Measurements from ENCODE around the gene SDSL. TPM values are rescaled to one million over a fixed set of nuclear protein-coding genes. Genes with fewer than 3 reads are reported as not detected.

SDSL gene
- total and polyA plus RNA-seq, 10 of the 15 experiments (the other 5 are each of a cell fraction or from before 2014, with no cell fraction given) = 0.18 to 4.4 (median 1.0) TPM

DNA sequence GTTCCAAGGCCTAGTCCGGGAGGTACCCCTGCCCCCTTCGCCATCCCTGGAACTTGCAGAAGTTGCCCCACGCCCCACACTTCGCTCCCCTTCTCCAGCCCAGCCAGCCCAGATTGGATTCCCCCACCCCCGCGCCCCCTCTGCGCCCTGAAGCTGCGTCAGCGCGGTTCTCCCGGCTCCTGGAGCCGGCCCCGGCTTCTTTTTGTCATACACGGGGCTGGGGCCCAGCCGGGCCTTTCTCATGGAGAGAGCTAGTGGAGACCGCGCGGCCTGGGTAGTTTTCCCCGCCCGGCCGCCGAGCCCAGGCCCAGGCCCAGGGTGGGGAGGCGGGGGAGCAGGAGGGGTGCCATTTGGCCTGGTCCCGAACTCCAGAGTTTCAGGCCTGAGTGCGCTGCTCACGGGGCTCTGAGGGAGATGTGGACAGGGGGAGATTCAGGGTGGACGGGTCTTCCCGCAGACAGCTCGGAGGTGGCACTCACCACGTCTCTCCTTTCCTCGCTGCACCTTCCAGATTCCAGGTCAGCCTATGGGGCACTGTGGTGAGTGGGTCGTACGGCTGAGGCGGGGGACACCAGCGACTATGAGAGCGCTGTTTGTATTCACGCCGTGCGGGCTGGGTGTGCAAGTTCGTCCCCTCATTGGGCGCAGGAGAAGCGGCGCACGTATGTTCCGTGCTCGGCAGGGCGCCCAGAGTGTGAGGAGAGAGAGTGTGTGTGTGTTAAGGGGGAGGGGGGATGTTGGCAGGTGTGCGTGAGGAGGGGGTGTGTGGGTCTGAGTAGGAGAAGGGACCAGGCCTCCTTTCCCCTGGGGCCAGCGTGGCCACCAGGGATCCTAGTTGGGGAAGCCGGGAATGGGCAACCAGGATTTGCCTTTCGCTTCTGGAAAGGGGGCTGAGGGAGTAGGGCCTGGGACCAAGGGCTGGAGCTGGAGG lies 50.3 kb downstream of the SDSL start:
- CTCF ChIA-PET = no interaction called here
- Histone ChIP-seq H3K9me3 (replicated peaks; ENCODE audit: control insufficient read depth, insufficient read depth, low read length) (no peaks in the 10 kb centered on the region; the same call in 2 of the 3 replicates), H3K79me2 (ENCODE audit: control insufficient read depth, insufficient read depth, low read length) (no peaks in the 10 kb centered on the region), H3K36me3 (ENCODE audit: control insufficient read depth in 2 of 2, insufficient read depth in 2 of 2, low read length in 1 of 2) (no peaks in the 10 kb centered on the region), H3K27ac (ENCODE audit: control insufficient read depth, insufficient read depth) (no peak overlapping the region), H2AFZ (ENCODE audit: control insufficient read depth, low read depth, low read length) (no peak overlapping the region), H4K20me1 (ENCODE audit: control insufficient read depth, insufficient read depth) (no peaks in the 10 kb centered on the region), H3K27me3 (replicated peaks in 1 of 2; ENCODE audit: control insufficient read depth in 2 of 2, insufficient read depth in 2 of 2, low read length in 1 of 2) (peaks cover 23 to 33% of the 10 kb centered on the region in 2 experiments), H3K9ac (ENCODE audit: control insufficient read depth, insufficient read depth, low read length) (no peak overlapping the region), H3K4me2 (ENCODE audit: control insufficient read depth, insufficient read depth) (no peak overlapping the region), H3K4me1 (ENCODE audit: control insufficient read depth, insufficient read depth, low read length) (no peaks in the 10 kb centered on the region), H3K4me3 (no peak overlapping the region)
- ATAC-seq (no peak), DNase-seq (ENCODE audit: low read depth, low spot score) (no peak), FAIRE-seq (no peak)
- BruUV-seq (replicated peaks) = no TSS peak
- intact Hi-C loops (cut with micrococcal nuclease; ENCODE audit: unreplicated experiment) (no loop called here), in situ Hi-C loops (cut with MboI) (no loop called here)
- RAD21 ChIA-PET (ENCODE audit: unreplicated experiment) = no interaction called here
- SMC1A ChIA-PET (ENCODE audit: uncharacterized antibody, unreplicated experiment) = interaction anchor here (1.2 kb wide), 1 partner anchor 16 kb away, joined by 3 read pairs; no protein-coding TSS in a partner anchor
- POLR2A ChIA-PET = no interaction called here
- WGBS (ENCODE audit: insufficient coverage, insufficient replicate concordance, low lambda C conversion rate, missing lambda C conversion rate) = 49% methylated on average over 38 of the region's 51 CpGs
- no peak for TF ChIP-seq IRF4 (IDR thresholded peaks at IDR 0.05; ENCODE audit: low read depth, low read length)
- TF ChIP-seq SMARCA5 (IDR thresholded peaks at IDR 0.05) = no peak
- TF ChIP-seq LARP7 (IDR thresholded peaks at IDR 0.05) = no peak
- TF ChIP-seq ZNF384 (IDR thresholded peaks at IDR 0.05; ENCODE audit: borderline replicate concordance, low read depth, low read length) = no peak
- no peak for TF ChIP-seq GATAD2B (conservative IDR thresholded peaks at IDR 0.05; ENCODE audit: low read depth)
- TF ChIP-seq, protein P1, sequence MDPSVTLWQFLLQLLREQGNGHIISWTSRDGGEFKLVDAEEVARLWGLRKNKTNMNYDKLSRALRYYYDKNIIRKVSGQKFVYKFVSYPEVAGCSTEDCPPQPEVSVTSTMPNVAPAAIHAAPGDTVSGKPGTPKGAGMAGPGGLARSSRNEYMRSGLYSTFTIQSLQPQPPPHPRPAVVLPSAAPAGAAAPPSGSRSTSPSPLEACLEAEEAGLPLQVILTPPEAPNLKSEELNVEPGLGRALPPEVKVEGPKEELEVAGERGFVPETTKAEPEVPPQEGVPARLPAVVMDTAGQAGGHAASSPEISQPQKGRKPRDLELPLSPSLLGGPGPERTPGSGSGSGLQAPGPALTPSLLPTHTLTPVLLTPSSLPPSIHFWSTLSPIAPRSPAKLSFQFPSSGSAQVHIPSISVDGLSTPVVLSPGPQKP (IDR thresholded peaks at IDR 0.05; ENCODE audit: low read depth, low read length) = no peak
- TF ChIP-seq ETV6 (conservative IDR thresholded peaks at IDR 0.05 in 1 of 2, IDR thresholded peaks at IDR 0.05 in 1 of 2; ENCODE audit: borderline replicate concordance in 1 of 2, low read depth in 1 of 2) = no peak
- TF ChIP-seq CHD2 (IDR thresholded peaks at IDR 0.05; ENCODE audit: borderline replicate concordance, low read depth, low read length) = no peak
- TF ChIP-seq HCFC1 (IDR thresholded peaks at IDR 0.05; ENCODE audit: low read length) = no peak
- no peak for TF ChIP-seq SMC3 (IDR thresholded peaks at IDR 0.05; ENCODE audit: borderline replicate concordance, low read length)
- TF ChIP-seq, protein P2, sequence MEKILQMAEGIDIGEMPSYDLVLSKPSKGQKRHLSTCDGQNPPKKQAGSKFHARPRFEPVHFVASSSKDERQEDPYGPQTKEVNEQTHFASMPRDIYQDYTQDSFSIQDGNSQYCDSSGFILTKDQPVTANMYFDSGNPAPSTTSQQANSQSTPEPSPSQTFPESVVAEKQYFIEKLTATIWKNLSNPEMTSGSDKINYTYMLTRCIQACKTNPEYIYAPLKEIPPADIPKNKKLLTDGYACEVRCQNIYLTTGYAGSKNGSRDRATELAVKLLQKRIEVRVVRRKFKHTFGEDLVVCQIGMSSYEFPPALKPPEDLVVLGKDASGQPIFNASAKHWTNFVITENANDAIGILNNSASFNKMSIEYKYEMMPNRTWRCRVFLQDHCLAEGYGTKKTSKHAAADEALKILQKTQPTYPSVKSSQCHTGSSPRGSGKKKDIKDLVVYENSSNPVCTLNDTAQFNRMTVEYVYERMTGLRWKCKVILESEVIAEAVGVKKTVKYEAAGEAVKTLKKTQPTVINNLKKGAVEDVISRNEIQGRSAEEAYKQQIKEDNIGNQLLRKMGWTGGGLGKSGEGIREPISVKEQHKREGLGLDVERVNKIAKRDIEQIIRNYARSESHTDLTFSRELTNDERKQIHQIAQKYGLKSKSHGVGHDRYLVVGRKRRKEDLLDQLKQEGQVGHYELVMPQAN (conservative IDR thresholded peaks at IDR 0.05) = no peak
- TF ChIP-seq, protein P3, sequence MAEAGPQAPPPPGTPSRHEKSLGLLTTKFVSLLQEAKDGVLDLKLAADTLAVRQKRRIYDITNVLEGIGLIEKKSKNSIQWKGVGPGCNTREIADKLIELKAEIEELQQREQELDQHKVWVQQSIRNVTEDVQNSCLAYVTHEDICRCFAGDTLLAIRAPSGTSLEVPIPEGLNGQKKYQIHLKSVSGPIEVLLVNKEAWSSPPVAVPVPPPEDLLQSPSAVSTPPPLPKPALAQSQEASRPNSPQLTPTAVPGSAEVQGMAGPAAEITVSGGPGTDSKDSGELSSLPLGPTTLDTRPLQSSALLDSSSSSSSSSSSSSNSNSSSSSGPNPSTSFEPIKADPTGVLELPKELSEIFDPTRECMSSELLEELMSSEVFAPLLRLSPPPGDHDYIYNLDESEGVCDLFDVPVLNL (IDR thresholded peaks at IDR 0.05; ENCODE audit: low read depth, low read length) = no peak
